NCI-H510A treated with DMSO at 0.1 percent for 48 hours (cell line): ENCODE measurements around the gene CATSPERZ.

Experiments
- DNase-seq: peaks from one replicate; lab custom pipeline; 2025; lab: John Stamatoyannopoulos, UW

Gene CATSPERZ

DNA sequence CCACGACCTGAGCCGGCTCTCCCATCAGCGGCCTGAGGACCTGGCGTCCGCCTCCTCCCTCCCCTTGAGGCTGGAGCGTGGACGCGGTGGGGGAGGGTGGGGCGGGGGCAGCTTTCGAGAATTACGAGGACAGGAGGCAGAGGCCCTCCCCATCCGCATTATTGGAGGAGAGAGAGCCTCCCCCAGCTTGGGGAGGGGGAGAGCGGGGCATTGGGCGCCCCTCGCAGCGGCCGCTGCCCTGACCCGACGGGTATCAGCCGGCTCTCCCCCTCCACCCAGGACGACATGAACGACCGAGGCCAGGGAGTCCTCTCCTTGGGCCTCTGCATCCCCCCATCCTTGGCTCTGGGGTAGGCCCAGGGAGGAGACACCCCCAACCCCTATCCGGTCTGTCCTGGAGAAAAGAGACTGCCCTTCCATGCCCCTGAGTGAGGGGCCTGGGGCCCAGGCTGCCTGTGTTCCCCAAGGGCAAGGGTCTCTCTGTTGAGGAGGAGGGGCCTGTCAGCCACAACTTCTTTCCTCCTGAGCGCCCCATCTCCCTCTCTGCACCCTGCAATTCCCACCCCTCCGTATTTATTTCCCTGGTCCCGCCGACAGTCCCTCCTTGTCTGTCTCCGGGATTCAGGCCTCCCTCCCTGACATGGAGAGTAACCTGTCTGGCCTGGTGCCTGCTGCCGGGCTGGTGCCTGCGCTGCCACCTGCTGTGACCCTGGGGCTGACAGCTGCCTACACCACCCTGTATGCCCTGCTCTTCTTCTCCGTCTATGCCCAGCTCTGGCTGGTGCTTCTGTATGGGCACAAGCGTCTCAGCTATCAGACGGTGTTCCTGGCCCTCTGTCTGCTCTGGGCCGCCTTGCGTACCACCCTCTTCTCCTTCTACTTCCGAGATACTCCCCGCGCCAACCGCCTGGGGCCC lies 14.0 kb upstream of the CATSPERZ start:
- DNase-seq = peak; percentile 48

- DNase-seq = no peak
These were observed 13.4 kb upstream of the CATSPERZ start for GRCh38 chr11:64286801-64287159.

DNA sequence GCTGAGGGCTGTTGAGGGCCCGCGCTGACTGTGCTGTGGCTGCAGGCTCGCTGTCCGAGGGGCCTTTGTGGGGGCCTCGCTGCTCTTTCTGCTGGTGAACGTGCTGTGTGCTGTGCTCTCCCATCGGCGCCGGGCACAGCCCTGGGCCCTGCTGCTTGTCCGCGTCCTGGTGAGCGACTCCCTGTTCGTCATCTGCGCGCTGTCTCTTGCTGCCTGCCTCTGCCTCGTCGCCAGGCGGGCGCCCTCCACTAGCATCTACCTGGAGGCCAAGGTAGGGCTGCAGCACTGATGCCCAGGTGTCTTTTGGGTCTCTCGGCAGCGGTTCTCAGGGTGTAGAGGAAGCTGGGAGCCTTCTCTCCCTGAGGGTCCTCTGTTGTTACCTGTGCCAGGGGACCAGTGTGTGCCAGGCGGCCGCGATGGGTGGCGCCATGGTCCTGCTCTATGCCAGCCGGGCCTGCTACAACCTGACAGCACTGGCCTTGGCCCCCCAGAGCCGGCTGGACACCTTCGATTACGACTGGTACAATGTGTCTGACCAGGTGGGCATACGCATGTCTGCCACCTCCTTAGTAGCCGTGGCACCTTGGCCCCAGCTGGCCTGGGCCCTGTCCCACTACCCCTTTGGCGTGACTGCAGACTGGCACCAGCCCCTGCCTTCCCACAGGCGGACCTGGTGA lies 12.3 kb upstream of the CATSPERZ start:
- no peak for DNase-seq

DNA sequence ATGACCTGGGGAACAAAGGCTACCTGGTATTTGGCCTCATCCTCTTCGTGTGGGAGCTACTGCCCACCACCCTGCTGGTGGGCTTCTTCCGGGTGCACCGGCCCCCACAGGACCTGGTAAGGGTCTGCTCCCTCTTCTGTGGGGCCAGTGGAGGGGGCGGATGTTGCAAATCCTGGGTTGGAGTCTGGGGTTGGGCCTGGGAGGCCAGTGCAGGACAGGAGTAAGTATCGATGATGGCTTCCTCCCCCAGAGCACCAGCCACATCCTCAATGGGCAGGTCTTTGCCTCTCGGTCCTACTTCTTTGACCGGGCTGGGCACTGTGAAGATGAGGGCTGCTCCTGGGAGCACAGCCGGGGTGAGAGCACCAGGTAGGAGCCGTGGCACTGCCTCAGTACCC lies 11.8 kb upstream of the CATSPERZ start:
- DNase-seq = no peak

DNA sequence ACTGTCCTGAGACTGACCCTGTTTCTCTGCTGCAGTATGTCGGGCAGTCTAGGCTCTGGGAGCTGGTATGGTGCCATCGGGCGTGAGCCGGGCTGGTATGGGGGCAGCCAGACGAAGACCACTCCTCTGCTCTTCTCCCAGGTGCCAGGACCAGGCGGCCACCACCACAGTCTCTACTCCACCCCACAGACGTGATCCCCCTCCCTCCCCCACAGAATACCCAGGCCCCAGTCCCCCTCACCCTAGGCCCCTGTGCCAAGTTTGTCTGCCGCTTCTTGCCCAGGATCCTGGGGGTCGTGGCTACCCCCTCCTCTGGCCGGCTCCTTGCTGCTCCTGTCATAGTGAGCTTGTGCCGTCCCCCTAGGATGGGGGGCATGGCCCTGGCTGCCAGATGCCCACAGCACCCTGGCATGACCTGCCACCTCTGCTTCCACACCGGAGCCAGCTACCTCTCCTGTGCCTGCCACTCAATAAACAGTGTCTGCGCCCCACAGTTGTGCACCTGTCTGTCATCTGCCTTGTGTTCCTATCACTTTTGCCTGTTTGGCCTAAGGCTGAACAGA lies 11.1 kb upstream of the CATSPERZ start:
- no peak for DNase-seq

GRCh38 chr11:64290352-64291261 lies 9.6 kb upstream of the CATSPERZ start:
- no peak for DNase-seq

GRCh38 chr11:64291262-64291751 lies 8.9 kb upstream of the CATSPERZ start, which contains the start of gene KCNK4:
TSS of gene KCNK4 (plus strand) at chr11:64291302. CDS start at chr11:64293019, 1,717 bp downstream.
- DNase-seq = no peak

GRCh38 chr11:64291752-64292459 lies 8.3 kb upstream of the CATSPERZ start:
- DNase-seq = no peak

GRCh38 chr11:64292460-64293254 lies 7.5 kb upstream of the CATSPERZ start:
- DNase-seq = no peak

DNA sequence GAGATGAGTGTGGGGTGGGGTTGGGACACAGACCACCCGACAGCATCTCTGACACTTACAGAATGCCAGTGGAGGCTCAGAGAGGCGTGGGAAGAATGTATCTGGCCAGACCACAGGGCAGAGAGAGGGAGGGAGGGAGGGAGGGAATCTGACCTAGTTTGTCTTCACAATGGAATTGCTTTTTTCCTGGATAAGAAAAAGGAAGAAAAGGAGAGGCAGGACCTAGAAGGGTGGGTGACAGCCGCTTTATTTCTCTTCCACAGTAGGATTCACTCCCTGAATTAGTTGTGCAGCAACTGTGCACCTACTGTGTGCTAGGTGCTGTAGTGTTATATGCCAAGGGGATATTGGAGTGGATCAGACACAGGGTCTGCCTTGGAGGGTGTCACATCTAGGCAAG lies 5.4 kb upstream of the CATSPERZ start:
- DNase-seq = no peak

- DNase-seq = no peak
These were observed 4.4 kb upstream of the CATSPERZ start for GRCh38 chr11:64295760-64296159.

GRCh38 chr11:64296236-64296635 lies 3.9 kb upstream of the CATSPERZ start:
- DNase-seq = no peak

DNA sequence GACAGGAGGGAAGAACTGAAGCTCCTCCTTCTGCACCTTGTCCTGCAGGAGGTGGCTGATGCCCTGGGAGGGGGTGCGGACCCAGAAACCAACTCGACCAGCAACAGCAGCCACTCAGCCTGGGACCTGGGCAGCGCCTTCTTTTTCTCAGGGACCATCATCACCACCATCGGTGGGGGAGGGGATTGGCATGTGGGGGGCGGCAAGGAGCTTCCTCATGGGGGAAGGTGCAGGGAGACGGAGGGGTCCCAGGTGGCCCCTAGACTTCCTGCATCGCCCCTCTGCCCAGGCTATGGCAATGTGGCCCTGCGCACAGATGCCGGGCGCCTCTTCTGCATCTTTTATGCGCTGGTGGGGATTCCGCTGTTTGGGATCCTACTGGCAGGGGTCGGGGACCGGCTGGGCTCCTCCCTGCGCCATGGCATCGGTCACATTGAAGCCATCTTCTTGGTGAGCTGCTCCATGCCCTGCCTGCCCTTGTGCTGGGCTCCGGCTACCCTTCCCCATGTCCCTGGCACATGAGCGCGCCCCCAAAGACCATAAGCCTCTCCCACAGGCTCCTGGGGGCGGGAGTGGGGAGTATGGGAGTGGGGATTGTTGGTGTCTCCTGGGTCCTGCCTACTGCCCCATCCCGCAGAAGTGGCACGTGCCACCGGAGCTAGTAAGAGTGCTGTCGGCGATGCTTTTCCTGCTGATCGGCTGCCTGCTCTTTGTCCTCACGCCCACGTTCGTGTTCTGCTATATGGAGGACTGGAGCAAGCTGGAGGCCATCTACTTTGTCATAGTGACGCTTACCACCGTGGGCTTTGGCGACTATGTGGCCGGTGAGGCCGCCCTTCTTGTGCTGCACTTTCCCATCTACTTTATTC lies 3.1 kb upstream of the CATSPERZ start:
- DNase-seq = no peak

- DNase-seq = no peak
These were observed 2.3 kb upstream of the CATSPERZ start for GRCh38 chr11:64297699-64298358.

GRCh38 chr11:64298966-64299846 lies 952 bp upstream of the CATSPERZ start:
- DNase-seq = no peak

DNA sequence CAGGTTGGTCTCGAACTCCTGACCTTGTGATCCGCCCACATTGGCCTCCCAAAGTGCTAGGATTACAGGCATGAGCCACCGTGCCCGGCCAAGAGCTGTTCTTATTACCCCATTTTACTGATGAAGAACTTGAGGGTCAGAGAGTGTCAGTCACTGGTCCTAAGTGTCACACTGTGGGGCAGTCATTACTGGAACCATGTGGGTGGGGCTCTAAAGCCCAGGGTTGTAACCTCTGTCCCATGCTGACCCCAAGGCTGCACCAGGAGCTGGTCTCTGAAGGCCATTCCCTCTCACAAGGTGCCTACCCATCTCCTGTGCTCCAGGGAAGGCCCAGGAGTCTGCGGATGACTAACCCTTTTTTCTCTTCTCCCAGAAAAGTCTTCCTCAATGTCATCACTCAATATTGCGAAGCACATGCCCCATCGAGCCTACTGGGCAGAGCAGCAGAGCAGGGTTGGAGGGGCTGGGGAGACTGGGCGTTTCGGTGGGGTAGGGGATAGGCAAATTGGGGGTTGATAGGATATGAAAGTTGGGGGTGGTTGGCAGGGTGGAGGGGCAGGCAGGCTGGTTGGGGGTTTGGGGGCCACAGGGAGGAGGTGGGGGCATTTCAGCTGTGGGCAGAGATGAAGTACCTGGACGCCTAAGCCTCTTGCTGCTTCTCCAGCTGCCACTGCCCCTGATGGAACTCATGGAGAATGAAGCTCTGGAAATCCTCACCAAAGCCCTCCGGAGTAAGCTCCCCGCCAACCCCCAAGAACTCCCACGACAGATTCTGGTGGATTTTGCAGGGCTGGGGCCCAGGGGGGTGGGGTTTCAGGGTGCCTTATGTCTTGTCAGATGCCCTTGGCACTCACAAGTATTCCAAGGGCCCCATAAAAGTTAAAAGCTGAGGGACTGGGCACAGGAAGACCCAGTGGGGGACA lies 3.2 kb downstream of the CATSPERZ start:
- DNase-seq = no peak

DNA sequence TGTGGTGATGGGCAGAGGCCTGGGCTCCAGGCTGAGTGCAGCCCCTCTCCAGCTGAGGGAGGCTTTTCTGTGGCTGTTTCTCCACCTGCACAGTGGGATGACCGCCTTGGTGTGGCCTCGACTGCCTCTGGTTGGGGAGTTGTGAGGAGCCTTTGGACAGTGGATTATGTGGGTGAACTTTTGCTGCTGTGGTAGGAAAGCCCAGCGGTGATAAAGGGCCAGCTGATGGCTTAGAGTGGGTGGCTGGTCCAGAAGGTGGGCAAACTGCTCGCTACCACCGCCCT lies 3.8 kb downstream of the CATSPERZ start:
- DNase-seq = no peak
